GM19463 (cell line): Measurements from ENCODE around the gene DENND1B.

Experiments
- ATAC-seq: cut with Tn5 transposase; IDR thresholded peaks from one replicate; pipeline ENCODE4 v1.9.1; 2021; ENCODE audit warnings: mild to moderate bottlenecking, moderate library complexity; ENCODE audit not compliant: unreplicated experiment

The DENND1B gene

GRCh38 chr1:197686702-197687355, 88.5 kb downstream of the DENND1B start:
- no peak for ATAC-seq

DNA sequence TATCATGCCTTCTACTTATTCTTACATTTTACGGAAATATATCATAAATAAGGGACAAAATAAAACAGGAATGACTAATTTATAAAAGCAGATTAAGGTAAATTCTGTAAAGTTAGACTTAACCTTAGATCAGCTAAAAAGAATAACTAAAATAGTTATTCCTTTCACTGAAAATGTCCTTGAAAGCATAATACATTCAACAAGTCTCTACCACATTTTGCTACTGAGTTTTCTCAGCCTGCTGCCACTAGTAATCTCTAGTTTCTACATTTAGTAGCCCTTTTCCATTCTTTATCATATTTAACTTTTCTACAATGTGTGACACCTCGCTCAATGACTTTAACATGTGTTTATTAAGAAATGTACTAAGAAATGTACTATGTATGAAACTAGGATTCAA, 89.0 kb downstream of the DENND1B start:
- no peak for ATAC-seq

- ATAC-seq = no peak
These were observed 89.5 kb downstream of the DENND1B start for GRCh38 chr1:197685785-197686184.

DNA sequence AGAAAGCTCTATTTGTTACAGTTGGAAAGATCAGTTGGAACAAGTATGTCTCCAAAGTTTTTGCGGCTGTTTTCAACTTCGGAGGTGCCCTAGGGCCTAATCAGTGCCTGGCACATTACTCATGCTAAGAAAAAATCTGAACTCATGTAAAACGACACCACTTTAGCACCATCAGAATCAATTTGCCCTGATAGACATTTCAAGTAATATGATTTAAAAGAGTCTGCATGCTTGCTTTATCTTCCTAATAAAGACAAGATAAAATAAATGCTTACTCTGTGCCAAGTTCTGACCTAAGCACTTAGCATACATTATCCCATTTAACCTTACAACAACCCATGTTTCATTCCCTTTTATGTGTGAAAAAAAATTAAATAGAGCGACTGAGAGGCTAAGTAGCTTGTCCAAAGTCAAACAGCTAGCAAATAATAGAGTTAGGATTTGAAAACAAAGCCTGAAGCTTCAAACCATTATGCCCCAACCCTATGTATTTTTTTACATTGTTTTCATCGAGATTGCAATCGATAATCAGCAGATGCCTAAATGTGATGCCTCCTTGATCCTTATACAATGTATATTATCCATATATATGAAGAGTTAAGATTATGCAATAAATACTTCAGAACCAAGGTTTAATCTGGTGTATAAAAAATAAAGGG, 91.3 kb downstream of the DENND1B start:
- no peak for ATAC-seq

GRCh38 chr1:197683280-197683679, 92.0 kb downstream of the DENND1B start:
- no peak for ATAC-seq

DNA sequence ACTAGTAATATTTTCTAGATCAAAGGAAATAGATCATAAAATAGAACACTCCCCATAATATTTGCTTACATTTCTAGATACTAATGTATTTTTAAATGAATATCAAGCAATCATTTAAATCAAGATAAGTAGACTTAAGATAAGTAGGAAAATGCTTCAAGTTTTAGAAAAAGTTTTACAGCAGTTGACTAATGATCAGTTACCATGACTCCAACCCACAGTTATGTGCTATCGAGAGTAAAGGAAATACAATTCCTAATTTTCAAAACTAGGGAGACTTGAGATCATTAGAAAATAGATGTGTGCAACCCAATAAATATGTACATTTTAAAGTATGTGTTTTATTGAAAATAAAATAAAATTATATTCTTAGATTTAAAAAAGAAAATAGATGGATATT, 95.0 kb downstream of the DENND1B start:
- no peak for ATAC-seq

DNA sequence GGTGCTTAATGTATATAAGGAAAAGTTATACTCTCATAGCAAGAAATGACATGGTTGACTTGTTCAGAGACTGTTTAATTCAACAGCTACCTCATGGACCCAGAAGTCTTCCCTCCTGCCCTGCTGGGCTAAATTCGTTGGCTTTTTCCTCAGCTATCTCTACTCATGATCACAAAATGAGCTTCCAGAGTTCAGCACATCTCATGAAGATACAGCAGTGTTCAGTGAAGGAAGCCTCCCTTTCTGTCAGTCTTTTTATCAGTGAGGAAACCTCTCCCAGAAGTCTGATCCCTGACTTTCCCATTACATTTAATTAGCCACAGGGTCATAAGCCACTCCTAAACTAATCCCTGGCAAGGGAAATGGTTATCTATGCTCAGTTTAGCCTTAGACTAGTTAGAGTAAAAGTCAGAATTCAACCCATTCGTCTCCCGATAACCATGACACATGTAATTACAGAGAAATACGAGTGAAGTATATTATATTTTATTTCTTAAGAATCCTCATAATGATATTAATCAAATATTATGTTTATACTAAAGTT, 97.5 kb downstream of the DENND1B start:
- no peak for ATAC-seq

- no peak for ATAC-seq
These were observed 98.0 kb downstream of the DENND1B start for GRCh38 chr1:197677313-197677712.

DNA sequence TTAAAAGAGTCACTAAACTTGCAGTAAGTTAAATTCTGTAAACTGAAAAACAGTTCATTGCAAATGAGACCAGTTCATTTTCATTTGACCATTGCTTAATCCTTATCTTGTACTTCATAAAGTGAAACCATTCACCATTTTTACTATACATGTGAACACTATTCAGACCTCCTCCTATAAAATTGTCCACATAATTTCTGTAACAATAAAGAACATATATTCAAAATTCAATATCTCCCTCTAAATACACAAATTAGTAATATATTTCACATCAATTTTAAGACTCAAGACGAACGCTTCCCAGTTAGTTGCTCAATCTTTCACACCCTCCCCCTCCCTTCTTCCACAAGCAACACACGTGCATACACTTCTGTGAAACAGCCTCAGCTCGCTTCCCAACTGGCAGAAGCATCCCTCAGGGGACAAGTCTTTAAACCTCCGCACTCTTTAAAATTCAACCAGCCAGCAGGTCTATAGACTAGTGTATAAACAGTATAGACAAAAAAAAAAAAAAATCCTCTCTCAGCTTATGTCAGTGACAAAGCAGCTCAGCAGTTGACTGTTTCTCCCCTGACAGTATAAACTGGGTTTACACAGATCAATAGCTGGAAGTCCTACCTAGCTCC, 99.6 kb downstream of the DENND1B start:
- ATAC-seq = no peak

GRCh38 chr1:197674286-197674685, 101.0 kb downstream of the DENND1B start:
- ATAC-seq = no peak

DNA sequence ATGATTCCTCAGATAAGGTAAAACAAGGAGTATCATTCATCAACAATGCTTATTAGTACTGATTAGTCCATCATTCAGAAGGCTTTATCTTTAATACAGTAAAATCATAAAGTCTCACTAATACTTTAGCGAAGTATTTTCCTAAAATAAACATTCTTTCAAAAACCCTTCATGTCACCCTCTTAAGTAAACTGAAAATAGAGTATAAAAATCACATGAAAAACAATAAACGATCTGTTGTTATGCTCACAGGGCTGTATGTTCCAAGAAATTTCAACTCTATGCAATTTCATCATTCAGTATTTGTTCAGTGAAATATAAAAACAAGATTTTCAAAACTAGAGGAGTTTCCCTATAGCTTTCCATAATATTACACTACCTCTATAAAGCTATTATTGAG, 102.0 kb downstream of the DENND1B start:
- ATAC-seq = no peak

- no peak for ATAC-seq
These were observed 102.9 kb downstream of the DENND1B start for GRCh38 chr1:197672347-197672746.

GRCh38 chr1:197671920-197672319, 103.4 kb downstream of the DENND1B start:
- no peak for ATAC-seq

DNA sequence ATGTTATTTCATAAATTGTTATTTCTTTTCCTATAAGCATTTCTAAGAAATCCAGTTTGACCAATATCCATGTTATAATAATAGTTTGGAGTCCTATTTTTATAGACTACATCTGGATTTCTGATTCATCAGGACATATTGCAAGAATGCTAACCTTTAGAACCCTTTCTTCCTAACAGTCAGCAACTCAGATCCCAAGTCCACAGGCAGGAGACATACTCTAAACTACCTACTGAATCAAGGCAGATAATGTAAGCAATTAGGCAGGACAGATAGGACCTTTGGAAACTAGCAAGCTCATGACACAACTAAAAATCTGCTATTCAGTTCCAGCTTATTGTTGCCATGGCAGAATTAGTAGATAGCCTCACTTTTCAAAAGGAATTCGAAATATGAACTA, 104.1 kb downstream of the DENND1B start:
- no peak for ATAC-seq

GRCh38 chr1:197666769-197667285, 108.5 kb downstream of the DENND1B start:
- no peak for ATAC-seq

DNA sequence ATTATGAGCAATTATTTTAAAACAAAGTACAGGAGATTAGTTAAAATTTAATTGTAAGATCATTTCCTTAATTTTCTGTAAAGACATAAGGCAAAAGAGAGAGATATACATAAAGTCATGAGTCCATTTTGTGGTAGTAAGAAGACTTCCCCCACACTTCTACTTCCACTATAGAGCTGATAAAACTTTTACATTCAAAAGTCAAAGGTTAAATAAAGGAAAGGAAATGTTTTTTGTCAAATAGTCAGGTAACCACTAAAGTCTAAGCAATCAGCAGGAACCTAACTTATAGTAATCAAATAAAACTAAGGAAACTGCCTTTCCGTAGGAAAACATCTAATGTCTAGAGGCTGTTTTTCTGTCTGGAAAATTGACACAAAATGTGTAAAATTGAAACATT, 110.9 kb downstream of the DENND1B start:
- no peak for ATAC-seq

DNA sequence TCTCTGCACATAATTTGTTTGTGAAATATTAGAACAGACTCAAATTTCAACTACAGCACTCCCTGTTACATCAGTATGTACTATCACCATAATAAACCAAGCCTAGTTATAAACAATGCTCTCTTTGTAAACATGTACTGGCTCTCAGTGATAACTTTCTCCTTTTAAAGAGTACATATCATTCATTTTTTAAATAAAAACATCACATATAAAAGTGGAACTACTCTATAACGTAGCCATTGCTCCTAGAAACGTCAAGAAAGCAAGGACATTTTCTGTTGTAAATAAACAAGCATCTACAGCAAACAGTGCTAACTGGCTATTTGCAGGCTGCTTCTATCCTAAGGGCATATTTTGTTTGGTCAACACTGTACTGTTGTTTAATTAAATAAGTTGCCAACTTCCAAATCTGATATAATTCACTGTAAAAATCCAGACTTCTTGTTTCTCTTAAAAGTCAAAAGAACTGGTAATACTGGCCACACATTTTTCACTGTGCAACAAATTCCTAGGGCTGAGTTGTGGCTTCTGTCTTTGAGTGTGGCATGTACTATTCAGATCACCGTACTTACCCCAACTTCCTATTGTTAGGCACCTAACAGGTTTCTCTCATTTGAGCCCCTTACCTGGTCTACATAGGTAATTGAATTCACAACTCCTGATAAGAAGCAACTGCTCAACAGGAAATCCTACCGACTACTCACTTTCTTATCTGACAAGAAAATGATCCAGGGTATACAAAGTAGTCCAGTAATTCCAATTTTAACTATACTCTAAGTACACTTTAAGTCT, 111.9 kb downstream of the DENND1B start:
- ATAC-seq = no peak

DNA sequence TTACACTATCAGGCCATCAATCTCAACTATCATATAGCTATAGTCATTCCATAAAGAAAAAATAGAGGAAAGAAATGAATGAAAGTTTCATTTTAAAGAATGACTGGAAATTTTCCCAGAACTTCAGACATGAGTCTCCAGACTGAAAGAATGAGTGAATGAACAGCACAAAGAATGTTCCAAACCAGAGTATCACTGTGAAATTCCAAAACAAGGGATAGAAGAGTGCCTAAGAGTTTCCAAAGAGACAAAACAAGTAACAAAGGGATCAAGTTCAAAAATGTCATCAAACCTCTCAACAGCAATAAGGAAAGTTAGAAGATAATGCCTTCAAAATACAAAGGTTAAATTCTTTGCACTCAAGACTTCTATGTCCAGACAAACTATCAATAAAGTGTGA, 114.9 kb downstream of the DENND1B start:
- no peak for ATAC-seq

DNA sequence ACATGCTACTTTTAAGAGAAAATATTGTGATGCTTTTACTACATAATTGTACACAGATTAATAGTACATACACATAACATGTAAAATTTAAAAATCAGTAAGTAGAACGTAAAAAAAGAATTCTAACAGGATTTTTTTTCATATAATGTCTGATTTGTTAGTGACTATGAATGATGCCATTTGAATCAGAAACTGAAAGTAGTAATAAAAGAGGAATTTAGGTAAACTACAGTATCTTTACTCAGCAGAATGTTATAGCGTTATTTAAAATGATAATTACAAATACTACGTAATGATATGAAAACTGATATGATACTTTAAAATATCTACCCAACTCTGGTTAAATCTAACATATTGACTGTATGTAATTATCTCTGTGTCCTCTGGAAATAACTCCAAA, 116.1 kb downstream of the DENND1B start:
- ATAC-seq = no peak

DNA sequence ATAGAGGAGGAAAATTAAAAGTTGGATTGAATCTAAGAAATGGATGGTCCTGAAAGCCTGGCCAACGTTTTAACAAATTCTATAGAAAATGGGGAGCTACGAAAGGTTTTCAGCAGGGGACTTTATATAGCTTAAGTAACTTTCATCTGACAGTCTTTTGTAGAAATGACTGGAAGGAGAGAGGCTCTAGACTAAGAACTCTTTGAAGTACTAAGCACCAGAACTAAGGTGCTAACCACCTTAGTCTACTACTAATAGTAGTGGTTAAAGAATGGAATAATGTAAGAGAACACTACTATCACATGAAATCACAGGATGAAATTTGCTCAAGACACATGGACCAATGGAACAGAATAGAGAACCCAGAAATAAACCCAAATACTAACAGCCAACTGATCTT, 126.1 kb downstream of the DENND1B start:
- no peak for ATAC-seq

GRCh38 chr1:197638316-197638715, 137.0 kb downstream of the DENND1B start:
- ATAC-seq = no peak
